GM21576 (cell line): Measurements from ENCODE around the gene AMOTL2.

Source experiments
- ATAC-seq: cut with Tn5 transposase; IDR thresholded peaks from one replicate; pipeline ENCODE4 v1.9.1; 2021; ENCODE audit warnings: mild to moderate bottlenecking, moderate library complexity; ENCODE audit not compliant: unreplicated experiment

The AMOTL2 gene

DNA sequence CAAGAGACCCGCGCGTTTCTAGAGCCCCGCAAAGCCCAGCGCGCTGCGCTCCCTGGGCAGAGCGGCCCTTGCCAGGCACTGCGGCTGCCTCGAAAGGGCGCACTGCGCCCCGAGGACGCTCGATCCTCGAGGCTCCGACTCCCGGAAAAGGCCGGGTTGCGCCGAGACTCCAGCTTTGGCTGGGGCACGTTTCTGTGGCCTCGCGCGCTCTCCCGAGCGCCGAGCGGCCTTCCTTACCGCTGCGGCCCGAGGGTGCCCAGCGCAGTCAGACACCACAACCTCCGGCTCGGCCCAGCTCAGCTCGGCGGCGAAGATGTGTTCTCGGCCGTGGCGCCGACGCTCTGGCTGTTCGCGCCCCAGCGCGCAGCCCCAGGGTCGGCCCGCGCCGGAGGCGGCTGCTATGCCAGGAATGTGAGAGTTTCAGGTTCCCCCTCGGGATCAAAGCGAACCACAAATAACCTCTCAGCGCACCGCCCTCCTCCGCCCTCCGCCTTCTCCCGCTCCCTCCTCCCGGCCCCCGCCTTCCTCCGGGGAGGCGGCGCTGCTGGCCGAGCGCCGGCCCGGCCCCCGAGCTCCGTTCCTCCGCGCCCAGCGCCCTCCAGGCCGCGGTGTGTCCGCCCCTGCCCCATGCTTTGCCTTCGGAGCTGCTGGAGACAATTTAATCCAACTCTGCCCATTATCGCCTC lies at the start of gene AMOTL2:
Gene AMOTL2 (minus strand): TSS at position 343 of the 686 bp plus-strand sequence. CDS start 3,014 bp downstream, outside the sequence.
- no peak for ATAC-seq

DNA sequence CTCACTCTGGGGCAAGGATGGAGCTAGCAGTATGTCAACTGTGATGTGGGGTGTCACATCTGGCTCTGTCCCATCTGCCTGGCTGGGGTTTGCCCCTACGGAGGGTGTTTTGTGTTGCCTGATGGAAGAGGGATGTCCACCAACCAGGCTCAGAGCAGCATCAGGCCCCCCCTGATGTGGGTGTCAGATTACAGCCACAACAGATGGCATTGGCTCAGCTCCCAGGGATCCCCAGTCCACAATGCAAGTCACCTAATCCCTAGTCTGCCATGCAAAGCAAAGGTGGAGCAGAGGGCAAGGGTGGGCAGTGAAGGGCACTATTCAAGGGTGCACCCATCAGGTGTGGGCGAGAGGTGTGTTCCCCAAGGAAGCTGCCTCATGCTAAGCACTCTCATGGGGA lies 48.9 kb upstream of the AMOTL2 start:
- ATAC-seq = no peak

DNA sequence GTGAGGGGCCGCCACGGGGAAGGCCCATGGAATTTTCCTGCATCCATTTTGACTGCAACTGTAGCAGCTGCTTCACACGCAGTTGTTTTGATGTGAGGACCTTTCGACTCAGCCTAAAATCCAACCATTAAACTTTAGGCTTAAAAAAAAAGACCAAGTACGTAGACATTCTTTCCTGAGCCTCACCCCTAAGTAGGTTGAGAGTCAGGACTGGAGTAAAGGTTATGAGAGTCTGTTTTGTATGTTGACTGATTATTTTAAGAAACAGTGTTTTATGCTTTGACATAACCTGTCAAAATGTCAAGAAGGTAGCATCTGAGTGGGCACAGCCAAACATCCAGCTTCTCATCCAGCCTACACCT lies 45.7 kb upstream of the AMOTL2 start:
- no peak for ATAC-seq

DNA sequence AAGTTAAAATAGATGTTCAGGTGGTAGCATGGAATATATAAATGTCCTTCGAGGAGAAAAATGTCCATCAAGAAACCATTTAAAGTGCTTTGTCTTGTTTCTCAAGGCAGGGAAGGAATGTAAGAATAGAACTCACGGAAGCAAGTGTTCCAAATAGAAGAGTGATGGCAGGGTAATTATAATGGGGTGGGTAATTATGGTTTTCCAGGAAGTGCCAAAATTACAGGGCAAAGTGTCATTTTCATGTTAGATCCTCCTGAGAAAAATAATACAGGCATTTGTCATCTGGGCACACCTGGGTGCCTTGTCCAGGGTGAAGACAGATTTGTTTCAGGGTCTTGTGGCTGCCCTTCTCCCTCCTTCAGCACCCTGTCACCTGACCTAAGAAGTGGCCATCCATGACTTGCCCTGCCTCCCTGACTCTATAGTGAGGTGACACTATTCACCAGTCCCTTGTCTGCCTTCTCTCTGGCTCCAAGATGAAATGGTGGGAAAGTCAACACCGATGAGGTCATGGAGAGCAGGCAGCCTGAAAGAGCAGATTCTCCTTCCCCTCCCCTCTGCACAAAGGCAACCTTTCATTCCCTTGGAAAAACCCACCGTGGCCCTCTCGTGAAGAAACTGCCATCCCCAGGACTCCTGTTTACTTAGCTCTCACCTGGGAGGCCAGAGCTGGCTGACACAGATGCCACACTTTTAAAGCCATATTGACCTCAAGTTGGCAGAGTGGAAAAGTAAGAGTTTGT lies 45.1 kb upstream of the AMOTL2 start:
- no peak for ATAC-seq

DNA sequence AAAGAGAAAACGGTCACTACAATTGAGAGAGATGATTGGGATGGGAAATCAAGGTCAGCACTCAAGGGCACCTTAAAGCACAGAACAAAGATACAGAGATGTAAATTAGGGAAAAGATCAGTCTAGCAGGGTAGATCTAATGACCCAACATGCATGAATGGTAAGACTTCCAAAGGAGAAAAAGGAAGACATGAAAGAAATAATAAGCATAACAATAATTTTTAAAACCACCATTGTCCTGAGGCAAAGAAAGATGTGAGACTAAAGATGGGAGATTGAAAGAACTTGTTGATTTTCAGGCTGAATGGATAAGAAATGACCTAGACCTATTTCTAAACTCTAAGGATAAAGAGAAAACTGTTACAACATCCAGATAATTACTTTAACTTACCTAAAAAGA lies 34.8 kb upstream of the AMOTL2 start:
- ATAC-seq = no peak

DNA sequence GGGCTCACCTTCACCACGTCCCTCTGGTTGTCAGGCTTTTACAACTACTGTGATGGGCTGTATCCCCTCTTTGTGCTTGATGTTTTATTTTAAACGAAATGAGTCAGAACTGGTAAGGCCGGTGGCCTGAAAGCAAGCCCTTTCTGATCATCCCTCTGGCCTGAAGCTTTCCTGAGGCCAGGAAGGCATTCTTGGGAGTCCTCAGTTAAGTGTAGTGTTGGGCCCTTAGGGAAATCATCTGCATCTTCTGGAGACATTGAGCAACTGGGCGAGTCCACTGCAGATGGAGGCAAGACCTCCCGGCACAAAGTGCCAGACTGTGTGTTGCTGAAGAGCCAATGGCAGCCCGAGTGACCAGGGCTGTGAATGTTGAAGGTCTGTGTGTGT lies 33.0 kb upstream of the AMOTL2 start:
- ATAC-seq = no peak

DNA sequence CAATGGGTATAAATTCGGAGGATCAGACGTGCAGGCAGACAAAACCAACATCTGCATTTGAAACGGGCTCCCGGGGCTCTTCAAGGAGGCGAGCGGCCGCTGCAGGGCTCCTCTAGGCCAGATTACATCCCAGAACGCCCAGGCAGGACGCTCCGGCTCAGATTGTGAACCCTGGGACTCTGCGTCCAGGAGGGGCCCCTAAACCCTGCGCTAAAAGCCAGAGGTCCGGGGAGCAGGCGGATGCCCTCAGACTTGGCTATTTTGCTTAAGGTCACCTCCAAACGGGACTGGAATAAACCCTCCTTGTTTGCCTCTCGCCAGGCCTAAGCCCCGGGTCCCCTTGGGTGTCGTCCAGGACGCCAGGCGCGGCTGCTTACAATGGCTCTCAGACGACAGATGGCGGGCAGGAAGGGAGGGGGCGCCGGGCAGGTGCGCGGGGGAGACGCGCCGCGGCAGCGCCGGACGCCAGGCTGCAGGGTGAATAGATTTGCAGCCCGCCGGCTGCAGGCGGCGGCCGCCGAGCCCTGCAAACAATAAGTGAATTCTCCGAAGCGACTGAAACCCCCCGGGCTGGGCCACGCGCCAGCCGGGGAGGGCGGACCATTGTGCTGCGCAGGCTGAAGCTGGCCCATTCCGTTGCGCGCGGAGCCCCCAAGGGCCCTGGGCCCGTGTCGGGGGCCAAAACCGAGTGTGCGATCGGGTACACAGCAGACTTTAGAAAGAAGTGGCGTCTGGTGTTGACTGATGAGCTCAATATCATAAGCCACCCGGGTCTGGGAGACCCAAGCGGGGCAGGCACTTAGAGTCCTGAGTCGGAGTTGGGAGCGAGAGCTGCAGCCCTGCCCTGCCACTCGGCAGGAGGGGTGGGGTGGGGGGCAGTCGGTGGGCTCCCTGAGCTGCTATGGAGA lies 32.3 kb upstream of the AMOTL2 start:
- no peak for ATAC-seq

DNA sequence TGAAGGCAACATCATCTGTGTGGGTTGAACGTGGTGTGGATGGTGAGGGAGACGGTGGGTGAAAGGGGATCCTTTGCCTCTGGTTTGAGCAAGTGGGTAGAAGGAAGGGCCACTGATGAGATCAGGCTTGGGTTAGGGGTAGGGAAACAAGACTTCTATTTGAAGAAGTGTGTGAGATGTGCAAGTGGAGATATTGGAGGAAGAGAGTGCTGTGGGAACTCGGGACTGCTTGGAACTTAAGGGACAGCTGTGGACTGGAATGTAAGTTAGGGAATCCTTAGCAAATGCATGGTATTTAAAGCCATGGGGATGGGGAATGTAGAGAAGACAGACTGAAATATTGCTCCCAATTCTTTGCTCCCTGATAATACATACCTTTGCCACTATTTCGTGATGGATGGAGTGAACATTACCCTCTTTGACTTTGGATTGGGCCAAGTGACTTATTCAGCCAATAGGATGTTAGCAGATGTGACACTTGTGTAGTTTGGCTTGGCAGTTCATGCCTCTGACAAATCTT lies 30.2 kb upstream of the AMOTL2 start:
- no peak for ATAC-seq

DNA sequence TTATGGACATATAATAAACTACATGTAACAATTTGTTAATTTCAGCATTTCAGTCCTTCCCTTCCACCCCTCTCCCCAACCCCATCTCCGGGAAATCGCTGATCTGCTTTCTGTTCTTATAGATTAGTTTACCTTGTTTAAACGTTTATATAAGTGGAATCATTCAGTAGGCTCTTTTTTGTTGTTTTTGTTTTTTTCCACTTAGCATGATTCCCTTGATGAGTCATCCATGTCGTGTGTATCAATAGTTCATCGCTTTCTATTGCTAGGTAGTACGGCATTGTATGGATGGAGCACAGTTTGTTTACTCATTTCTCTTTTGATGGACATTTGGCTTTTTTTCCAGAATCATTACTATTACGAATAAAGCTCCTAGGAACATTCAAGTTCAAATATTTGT lies 23.5 kb upstream of the AMOTL2 start:
- no peak for ATAC-seq

DNA sequence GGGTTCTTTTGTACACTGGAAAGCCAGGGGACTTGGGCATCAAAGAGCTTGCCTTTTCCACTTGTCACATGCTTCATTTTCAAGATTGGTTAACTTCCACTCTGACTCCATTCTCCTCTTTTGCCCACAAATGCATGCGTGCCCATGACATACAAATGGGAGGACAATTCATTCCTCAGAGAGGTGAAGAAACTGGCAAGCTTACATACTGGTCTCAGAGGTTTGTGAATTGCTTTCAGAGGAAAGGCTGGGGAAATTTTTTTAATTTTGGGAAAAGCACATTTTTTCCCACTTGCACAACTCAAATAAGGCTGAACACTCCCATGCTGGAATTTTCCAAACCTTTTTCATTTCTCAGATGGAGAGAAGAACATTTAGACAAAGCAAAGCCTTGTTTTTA lies 20.9 kb upstream of the AMOTL2 start:
- no peak for ATAC-seq

DNA sequence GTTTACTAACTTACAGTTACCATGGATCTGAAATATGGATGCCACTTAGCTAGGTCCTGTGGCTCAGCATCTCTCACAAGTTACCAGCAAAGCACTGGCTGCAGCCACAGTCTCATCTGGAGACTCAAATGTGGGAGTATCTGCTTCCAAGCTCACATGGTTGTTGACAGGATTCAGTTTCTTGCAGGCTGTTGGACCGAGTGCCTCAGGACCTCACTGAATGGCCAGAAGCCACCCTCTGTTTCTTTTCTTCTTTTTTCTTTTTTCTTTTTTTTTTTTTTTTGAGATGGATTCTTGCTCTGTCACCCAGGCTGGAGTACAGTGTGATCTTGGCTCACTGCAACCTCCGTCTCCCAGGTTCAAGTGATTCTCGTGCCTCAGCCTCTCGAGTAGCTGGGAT lies 20.1 kb upstream of the AMOTL2 start:
- ATAC-seq = no peak

DNA sequence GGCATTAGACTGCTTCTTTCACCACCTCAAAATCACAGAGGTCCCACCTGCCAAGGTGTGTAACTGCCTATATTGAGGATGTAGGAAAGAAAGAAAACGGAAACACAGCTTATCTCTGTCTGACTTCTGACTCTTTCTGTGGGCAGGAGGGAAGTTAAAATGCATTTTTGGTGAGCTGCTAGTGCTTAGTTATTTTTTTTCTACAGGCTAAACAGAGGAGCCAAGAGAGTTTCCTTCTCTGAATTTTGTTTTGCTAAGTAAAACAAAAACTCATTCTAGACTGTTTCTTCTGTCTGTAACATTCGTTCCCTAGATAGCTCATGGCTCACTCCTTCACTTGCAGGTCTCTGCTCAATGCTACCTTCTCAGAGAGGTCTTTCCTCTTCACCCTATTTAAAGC lies 18.8 kb upstream of the AMOTL2 start:
- ATAC-seq = no peak

DNA sequence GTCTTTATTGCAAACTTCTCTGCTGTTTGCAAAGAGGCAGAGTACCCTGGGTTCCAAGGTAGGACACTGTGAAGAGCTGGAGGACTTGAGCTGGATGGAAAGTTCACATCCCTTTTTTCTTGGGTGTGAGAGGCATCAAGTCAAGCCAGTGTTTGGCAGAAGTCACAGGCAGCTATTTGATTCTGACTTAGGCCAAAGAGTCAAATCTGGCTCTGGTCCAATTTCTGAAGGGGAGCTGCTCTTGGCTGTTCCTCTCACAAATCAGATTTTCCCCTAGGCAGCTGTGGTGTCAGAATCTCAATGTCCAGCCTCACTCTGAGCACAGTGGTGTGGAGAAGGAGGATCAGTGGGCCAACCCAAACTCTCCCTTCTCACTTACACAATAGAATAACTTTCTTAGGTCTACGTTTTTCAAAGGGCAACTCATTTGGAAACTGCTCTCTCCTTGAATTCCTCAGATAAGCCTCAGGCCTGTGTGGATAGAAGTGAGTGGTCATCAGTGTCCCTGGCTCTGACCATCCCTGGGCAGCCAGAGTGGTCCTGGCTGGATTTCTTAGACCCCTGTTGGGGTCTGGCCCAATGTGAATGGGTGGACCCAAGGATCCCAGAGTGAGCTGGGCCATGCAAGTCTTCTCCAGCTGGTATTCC lies 18.2 kb upstream of the AMOTL2 start:
- ATAC-seq = no peak

DNA sequence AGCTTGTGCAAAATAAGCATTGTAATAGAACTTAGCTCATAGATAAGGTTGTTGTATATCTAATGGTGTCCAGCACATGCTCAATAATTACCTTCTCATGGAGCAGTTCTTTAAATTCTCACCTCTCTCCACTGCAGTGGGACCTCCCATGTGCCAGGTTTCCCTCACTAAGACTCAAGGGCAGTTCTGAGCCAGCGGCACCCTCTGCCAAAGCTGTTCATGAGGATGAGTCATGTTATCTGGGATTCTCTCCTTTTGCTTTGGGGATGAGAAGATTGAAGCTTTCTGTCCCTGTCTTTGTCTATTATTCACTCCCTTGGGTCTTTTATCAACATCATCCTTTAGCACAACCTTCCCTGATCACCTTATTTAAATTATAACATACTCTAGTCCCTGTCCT lies 15.6 kb upstream of the AMOTL2 start:
- ATAC-seq = no peak

DNA sequence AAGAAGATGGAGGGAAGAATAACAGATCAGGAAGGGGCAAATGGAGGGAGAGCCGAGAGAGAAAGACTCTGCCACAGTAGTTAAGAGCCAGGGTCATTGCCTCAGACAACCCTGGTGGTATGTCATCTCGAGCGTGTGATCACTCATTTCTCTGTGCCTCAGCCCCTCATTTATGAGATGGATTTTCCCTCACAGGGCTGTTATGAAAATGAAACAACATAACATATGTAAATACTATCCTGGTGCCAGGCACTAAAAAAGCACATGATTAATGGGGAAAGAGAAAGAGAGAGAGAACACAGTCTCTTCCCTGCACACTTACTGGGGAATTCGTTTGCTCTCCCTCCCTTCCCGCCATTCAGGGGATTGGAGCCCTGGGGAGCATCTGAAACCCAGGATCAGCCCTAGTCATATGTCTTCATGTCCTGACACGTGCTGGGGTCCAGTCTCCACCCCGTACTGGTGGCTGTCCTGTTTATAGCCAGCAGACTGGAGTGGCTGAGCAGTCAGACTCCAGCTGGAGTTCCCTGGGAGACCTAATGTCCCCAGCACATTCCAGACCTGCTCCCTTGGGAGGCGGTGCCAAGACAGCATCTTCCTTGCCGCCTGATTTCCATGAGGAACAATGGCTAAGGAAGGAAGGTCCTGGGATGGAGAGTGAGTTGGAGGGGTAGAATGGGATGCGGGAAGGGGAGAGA lies 14.7 kb upstream of the AMOTL2 start:
- no peak for ATAC-seq

DNA sequence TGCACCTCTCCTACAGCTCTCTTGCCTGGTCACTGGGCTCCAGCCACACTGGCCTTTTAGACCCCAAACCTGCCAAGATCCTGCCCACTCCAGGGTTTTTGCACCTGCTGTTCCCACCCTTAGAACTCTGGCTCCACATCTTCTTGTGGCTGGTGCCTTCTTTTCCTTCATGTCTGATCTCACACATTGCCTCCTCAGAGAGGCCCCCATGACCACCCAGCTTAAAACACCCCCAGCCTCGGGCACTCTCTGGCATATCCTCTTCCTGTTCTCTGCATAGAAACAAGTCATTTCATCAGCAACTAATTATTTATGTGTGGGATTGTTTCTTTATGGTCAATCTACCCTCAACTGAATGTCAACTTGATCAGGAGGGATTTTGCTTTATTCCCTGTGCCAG lies 14.0 kb upstream of the AMOTL2 start:
- no peak for ATAC-seq

DNA sequence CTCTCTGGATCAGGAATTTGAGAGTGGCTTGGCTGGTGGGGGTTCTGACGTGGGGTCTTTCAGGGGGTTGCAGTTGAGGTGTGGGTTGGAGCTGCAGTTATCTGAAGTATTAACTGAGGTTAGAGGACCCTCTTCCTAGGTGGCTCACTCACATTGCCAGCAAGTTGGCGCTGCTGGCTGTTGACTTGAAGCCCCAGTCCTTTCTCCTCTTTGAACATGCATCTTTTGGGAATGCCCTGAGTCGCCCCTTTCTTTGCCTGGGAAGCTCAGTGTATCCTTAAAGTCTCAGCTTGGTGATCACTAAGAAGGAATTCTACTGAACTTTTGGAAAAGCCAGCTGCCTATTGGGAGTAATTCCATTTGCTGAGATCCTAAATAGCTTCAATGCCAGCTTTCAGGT lies 13.0 kb upstream of the AMOTL2 start:
- ATAC-seq = no peak

DNA sequence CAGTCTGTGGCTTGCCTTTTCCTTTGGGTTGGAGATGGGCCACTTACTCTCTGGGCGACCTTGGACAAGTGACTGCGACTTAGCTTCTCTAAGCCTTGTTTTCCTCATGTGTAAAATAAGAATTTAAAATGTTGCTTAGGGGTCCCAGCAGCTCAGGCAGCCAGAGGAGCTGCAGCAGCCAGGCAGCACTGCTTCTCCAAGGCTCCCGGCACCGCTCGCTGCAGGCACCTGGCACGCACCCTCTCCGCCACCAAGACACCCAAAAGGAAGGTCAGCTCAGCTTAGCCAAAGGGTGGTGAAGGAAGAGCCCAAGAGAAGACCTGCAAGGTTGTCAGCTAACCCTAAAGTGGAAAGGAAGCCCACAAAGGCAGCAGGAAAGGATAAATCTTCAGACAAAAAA lies 10.7 kb upstream of the AMOTL2 start:
- ATAC-seq = no peak

DNA sequence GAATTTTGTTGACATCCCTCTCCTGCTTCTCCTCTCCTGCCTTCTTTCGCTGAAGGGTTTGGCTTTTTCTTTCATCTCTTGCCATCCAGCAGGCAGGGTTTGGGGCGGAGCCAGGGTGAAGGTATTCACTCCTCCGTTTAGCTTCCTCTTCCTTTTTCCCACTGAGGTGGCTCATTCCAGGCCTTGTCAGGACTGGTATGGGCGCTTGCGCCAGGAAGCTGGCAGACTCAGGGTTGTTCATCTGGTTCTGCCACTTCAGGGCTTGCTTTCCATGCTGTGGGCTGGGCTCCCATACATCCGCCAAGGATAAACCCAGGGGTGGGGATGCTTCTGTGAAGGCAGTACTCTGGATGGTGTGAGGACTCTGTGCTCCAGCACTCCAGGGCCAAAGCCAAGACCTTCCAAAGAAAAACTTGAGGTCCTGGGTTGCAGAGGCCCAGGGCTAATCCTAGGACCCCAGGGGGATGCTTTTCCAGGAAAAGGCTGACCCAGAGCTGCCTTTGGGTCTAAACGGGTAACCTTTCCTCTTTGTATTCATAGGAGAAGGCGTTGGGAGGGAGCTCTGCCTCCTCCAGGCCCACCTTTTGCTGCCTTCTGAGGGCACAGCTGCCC lies 7.7 kb upstream of the AMOTL2 start:
- ATAC-seq = no peak

DNA sequence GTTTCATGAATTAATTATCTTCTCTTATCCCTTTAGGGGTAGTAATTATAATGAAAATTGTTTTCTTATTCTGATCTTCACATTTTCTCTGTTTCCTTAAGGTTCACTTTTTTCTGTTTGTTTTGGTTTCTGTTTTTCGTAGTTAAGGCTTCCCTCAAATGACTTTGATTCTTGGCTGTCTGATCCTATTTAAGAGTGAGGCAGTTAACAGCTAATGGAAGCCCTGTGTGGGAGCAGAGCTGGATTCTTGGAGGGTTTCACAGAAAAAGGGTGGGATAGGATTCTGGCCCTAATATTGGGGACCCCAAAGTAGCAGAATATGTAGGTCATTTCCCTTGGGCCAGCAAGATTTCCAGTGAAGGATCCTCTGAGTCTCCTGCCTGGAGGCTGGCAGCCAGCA lies 6.8 kb upstream of the AMOTL2 start:
- no peak for ATAC-seq
